HepG2 (cell line): ENCODE measurements around the gene SOX8. TPM values are rescaled to one million over a fixed set of nuclear protein-coding genes. Genes with fewer than 3 reads are reported as not detected.

Experiments
- LBX2 ChIP-seq: sonication (generic); formaldehyde crosslinking; IDR thresholded peaks from 2 replicates; pipeline ENCODE4 v1.5.0; 2020; ENCODE audit warnings: missing genetic modification reagents, mild to moderate bottlenecking, borderline replicate concordance
- MBNL3 ChIP-seq: fragments of 250-450 bp; sonication (Bioruptor Pico); conservative IDR thresholded peaks from 2 replicates; pipeline ENCODE4 v1.8.0; 2022; ENCODE audit warnings: mild to moderate bottlenecking, inconsistent platforms
- MTERF4 ChIP-seq: sonication (generic); formaldehyde crosslinking; IDR thresholded peaks from 2 replicates; pipeline ENCODE4 v1.8.0; 2023; ENCODE audit warnings: mild to moderate bottlenecking, missing genetic modification reagents
- REST ChIP-seq, 2 experiments: IDR thresholded peaks; 2 replicates each; pipeline ENCODE4 v1.6.1; 2011 to 2012; ENCODE audit warnings: low read length in 2 of 2, borderline replicate concordance in 1 of 2, low read depth in 1 of 2, mild to moderate bottlenecking in 1 of 2, moderate library complexity in 1 of 2
- RORA ChIP-seq: sonication (generic); formaldehyde crosslinking; IDR thresholded peaks from 2 replicates; pipeline ENCODE4 v1.5.0; 2020; ENCODE audit warnings: mild to moderate bottlenecking, missing genetic modification reagents, moderate library complexity
- ZBTB43 ChIP-seq: sonication (generic); formaldehyde crosslinking; conservative IDR thresholded peaks from 2 replicates; pipeline ENCODE4 v1.4.0; 2020; ENCODE audit warnings: missing genetic modification reagents
- ZNF12 ChIP-seq: sonication (generic); formaldehyde crosslinking; IDR thresholded peaks from 2 replicates; pipeline ENCODE4 v1.5.0; 2020; ENCODE audit warnings: missing genetic modification reagents
- ZNF431 ChIP-seq: sonication (generic); formaldehyde crosslinking; IDR thresholded peaks from 2 replicates; pipeline ENCODE4 v1.9.0; 2022; ENCODE audit warnings: missing genetic modification reagents, low read depth, mild to moderate bottlenecking, borderline replicate concordance
- ZNF768 ChIP-seq: sonication (generic); formaldehyde crosslinking; IDR thresholded peaks from 2 replicates; pipeline ENCODE4 v1.4.0; 2020; ENCODE audit warnings: missing genetic modification reagents
- ZNF772 ChIP-seq: sonication (generic); formaldehyde crosslinking; IDR thresholded peaks from 2 replicates; pipeline ENCODE4 v1.5.0; 2020; ENCODE audit warnings: mild to moderate bottlenecking, missing genetic modification reagents
- ZNF83 ChIP-seq: sonication (generic); formaldehyde crosslinking; IDR thresholded peaks from 2 replicates; pipeline ENCODE4 v1.4.0; 2020; ENCODE audit warnings: missing genetic modification reagents, mild to moderate bottlenecking, borderline replicate concordance
- polyA plus RNA-seq, 8 experiments: library from polyadenylated mRNA; depleted of rRNA in 3 of 8; stranded (reverse) in 7 of 8; unstranded in 1 of 8; fragments of >200 nt; fragmentation: Illumina TruSeq in 4 of 8; extraction: Trizol in 4 of 8; gene quantifications; 2 replicates each; pipeline versions ENCODE4 v1.2.1 to v1.2.3, GENCODE V29; 2011 to 2016; ENCODE audit warnings: low read depth in 4 of 8, missing spikeins in 1 of 8, mixed read lengths in 1 of 8; ENCODE audit not compliant: insufficient read depth in 1 of 8
- total RNA-seq, 5 experiments: library from RNA; depleted of rRNA; stranded (reverse); fragments of >200 nt; fragmentation: Illumina TruSeq; extraction: Trizol; gene quantifications; 2 replicates each; pipeline ENCODE4 v1.2.3, GENCODE V29; 2016; ENCODE audit warnings: low read depth in 1 of 5
- TF ChIP-seq, protein P1 (sequence below): IDR thresholded peaks from 2 replicates; pipeline ENCODE4 v1.4.0; 2020; ENCODE audit warnings: mild to moderate bottlenecking, missing genetic modification reagents
- TF ChIP-seq, protein P2 (sequence below): sonication (generic); formaldehyde crosslinking; IDR thresholded peaks from 2 replicates; pipeline ENCODE4 v1.4.0; 2020; ENCODE audit warnings: missing genetic modification reagents

The SOX8 gene
- total and polyA plus RNA-seq, 2 of the 13 experiments (the other 11 are each of a cell fraction or from before 2014, with no cell fraction given), result 0.20 to 0.28 TPM

- TF ChIP-seq ZNF12 (CRISPR knock-in tag) (no peak), RORA (CRISPR knock-in tag) (no peak), MBNL3 (CRISPR knock-in tag) (no peak), ZNF768 (CRISPR knock-in tag) (peak; percentile 92), LBX2 (no peak), ZNF431 (CRISPR knock-in tag) (no peak), ZNF83 (CRISPR knock-in tag) (no peak), ZBTB43 (CRISPR knock-in tag) (no peak; the same call in 1 of the 2 replicates), ZNF772 (CRISPR knock-in tag) (peak; percentile 79), MTERF4 (CRISPR knock-in tag) (no peak), REST (IDR thresholded peaks at IDR 0.05; ENCODE audit: borderline replicate concordance in 1 of 2, low read depth in 1 of 2, low read length in 2 of 2) (no peak)
- TF ChIP-seq, protein P1, sequence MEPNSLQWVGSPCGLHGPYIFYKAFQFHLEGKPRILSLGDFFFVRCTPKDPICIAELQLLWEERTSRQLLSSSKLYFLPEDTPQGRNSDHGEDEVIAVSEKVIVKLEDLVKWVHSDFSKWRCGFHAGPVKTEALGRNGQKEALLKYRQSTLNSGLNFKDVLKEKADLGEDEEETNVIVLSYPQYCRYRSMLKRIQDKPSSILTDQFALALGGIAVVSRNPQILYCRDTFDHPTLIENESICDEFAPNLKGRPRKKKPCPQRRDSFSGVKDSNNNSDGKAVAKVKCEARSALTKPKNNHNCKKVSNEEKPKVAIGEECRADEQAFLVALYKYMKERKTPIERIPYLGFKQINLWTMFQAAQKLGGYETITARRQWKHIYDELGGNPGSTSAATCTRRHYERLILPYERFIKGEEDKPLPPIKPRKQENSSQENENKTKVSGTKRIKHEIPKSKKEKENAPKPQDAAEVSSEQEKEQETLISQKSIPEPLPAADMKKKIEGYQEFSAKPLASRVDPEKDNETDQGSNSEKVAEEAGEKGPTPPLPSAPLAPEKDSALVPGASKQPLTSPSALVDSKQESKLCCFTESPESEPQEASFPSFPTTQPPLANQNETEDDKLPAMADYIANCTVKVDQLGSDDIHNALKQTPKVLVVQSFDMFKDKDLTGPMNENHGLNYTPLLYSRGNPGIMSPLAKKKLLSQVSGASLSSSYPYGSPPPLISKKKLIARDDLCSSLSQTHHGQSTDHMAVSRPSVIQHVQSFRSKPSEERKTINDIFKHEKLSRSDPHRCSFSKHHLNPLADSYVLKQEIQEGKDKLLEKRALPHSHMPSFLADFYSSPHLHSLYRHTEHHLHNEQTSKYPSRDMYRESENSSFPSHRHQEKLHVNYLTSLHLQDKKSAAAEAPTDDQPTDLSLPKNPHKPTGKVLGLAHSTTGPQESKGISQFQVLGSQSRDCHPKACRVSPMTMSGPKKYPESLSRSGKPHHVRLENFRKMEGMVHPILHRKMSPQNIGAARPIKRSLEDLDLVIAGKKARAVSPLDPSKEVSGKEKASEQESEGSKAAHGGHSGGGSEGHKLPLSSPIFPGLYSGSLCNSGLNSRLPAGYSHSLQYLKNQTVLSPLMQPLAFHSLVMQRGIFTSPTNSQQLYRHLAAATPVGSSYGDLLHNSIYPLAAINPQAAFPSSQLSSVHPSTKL (CRISPR knock-in tag), result peak; percentile 49; the same call in 1 of the 2 replicates
- TF ChIP-seq, protein P2, sequence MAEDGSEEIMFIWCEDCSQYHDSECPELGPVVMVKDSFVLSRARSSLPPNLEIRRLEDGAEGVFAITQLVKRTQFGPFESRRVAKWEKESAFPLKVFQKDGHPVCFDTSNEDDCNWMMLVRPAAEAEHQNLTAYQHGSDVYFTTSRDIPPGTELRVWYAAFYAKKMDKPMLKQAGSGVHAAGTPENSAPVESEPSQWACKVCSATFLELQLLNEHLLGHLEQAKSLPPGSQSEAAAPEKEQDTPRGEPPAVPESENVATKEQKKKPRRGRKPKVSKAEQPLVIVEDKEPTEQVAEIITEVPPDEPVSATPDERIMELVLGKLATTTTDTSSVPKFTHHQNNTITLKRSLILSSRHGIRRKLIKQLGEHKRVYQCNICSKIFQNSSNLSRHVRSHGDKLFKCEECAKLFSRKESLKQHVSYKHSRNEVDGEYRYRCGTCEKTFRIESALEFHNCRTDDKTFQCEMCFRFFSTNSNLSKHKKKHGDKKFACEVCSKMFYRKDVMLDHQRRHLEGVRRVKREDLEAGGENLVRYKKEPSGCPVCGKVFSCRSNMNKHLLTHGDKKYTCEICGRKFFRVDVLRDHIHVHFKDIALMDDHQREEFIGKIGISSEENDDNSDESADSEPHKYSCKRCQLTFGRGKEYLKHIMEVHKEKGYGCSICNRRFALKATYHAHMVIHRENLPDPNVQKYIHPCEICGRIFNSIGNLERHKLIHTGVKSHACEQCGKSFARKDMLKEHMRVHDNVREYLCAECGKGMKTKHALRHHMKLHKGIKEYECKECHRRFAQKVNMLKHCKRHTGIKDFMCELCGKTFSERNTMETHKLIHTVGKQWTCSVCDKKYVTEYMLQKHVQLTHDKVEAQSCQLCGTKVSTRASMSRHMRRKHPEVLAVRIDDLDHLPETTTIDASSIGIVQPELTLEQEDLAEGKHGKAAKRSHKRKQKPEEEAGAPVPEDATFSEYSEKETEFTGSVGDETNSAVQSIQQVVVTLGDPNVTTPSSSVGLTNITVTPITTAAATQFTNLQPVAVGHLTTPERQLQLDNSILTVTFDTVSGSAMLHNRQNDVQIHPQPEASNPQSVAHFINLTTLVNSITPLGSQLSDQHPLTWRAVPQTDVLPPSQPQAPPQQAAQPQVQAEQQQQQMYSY (CRISPR knock-in tag), result peak; percentile 61; the same call in 1 of the 2 replicates
Measured at GRCh38 chr16:972316-973002, 9.1 kb upstream of the SOX8 start (continued).
